Activated CD8-positive, alpha-beta T cell treated with anti-CD3 and anti-CD28 coated beads for 36 hours (primary cell): ENCODE results near the gene CSF1R. TPM values are rescaled to one million over a fixed set of nuclear protein-coding genes. Genes with fewer than 3 reads are reported as not detected.

Experiments used
- ATAC-seq: fragments of 200-7000 bp; cut with Tn5 transposase; one replicate; pipeline ENCODE4 v1.10.0; 2021; ENCODE audit warnings: mild to moderate bottlenecking, moderate library complexity
- CTCF ChIA-PET: fragments of 350-600 bp; sonication (Branson Sonifier 250); formaldehyde crosslinking; loops from one replicate; lab custom pipeline; 2021; ENCODE audit warnings: antibody characterized with exemption; lab: Charles Lee
- POLR2A ChIA-PET: fragments of 350-600 bp; sonication (Branson Sonifier 250); formaldehyde crosslinking; loops from one replicate; lab custom pipeline; 2021; ENCODE audit warnings: antibody characterized with exemption; lab: Charles Lee
- DNase-seq: peaks from one replicate; pipeline ENCODE4 v3.0.0-alpha.2; 2020
- H3K27ac Mint-ChIP-seq: one replicate; pipeline ENCODE4 v1.8.0; 2021; ENCODE audit warnings: mild to moderate bottlenecking, mixed read lengths
- H3K27me3 Mint-ChIP-seq: one replicate; pipeline ENCODE4 v1.8.0; 2021; ENCODE audit warnings: mixed read lengths
- H3K36me3 Mint-ChIP-seq: one replicate; pipeline ENCODE4 v1.8.0; 2021; ENCODE audit warnings: low read depth, mixed read lengths
- H3K4me1 Mint-ChIP-seq: one replicate; pipeline ENCODE4 v1.8.0; 2021; ENCODE audit warnings: low read depth, mixed read lengths
- H3K4me3 Mint-ChIP-seq: one replicate; pipeline ENCODE4 v1.8.0; 2021; ENCODE audit warnings: mild to moderate bottlenecking, moderate library complexity, mixed read lengths
- H3K9me3 Mint-ChIP-seq: one replicate; pipeline ENCODE4 v1.8.0; 2021; ENCODE audit warnings: mixed read lengths
- intact Hi-C: fragments of 100-400 bp; cut with micrococcal nuclease; formaldehyde crosslinking; loops from one replicate; pipeline ENCODE4 v1.10.0; 2022
- total RNA-seq, 2 experiments: library from RNA; stranded (reverse); gene quantifications; one replicate each; pipeline ENCODE4 v1.2.3, GENCODE V29; 2021
- TF ChIP-seq, protein P1 (sequence below): fragments of 200-600 bp; IDR thresholded peaks from one replicate; pipeline ENCODE4 v1.8.0; 2022; ENCODE audit warnings: antibody characterized with exemption, mild to moderate bottlenecking

CSF1R gene
- total RNA-seq, 2 experiments from 2014 or later: not detected

DNA sequence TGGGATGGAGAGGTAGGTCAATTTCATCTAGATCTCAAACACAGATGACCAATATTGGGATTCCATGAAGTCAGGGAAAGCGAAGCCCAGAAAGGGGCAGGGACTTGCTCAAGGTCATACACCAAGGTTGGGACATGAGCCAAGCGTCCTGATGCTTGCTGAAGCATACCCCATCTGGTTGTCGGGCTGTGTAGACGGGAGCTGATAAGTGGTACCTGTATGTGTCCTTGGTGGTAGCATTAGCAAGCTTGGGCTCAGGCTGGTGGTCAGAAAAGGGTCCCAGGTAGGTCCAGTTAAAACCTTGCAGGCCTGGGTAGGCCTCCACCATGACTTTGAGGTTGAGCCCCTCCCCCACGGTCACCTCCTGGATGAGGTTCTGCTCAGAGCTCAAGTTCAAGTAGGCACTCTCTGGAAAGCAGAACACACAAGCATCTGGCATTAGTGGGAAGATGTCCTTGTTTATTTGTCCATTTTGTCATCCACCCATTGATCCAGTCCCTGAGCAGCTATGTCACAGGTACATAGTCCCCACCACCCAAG lies 13.2 kb downstream of the CSF1R start:
- Mint-ChIP-seq H3K4me1 (no peaks in the 10 kb centered on the region), H3K4me3 (no peak overlapping the region), H3K36me3 (no peaks in the 10 kb centered on the region), H3K9me3 (no peaks in the 10 kb centered on the region), H3K27ac (no peak overlapping the region), H3K27me3 (no peaks in the 10 kb centered on the region)
- no peak for ATAC-seq
- ChIA-PET CTCF (no interaction called here), POLR2A (no interaction called here)
- TF ChIP-seq, protein P1, sequence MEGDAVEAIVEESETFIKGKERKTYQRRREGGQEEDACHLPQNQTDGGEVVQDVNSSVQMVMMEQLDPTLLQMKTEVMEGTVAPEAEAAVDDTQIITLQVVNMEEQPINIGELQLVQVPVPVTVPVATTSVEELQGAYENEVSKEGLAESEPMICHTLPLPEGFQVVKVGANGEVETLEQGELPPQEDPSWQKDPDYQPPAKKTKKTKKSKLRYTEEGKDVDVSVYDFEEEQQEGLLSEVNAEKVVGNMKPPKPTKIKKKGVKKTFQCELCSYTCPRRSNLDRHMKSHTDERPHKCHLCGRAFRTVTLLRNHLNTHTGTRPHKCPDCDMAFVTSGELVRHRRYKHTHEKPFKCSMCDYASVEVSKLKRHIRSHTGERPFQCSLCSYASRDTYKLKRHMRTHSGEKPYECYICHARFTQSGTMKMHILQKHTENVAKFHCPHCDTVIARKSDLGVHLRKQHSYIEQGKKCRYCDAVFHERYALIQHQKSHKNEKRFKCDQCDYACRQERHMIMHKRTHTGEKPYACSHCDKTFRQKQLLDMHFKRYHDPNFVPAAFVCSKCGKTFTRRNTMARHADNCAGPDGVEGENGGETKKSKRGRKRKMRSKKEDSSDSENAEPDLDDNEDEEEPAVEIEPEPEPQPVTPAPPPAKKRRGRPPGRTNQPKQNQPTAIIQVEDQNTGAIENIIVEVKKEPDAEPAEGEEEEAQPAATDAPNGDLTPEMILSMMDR: no peak
- intact Hi-C loops: no loop called here
- no peak for DNase-seq

DNA sequence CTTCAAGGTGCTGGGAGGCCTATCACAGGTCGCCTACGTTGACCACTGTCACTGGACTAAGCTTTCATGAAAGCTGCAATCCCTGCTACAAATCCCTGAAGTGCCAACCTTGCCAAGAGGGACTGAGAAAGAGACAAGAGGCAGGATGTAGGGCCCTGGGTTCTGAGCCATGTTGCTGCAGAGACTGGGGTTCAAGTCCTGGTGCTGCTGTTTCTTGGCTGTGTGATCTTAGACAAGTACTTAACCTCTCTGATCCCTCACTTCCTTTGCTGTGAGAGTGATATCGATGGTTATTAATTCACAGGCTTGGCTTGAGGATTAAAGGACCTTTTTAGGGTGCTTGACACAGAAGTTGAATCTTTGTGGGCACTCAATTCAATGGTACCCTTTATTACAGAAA lies 15.5 kb downstream of the CSF1R start:
- H3K4me1 Mint-ChIP-seq: peaks cover 8% of the 10 kb centered on the region
- intact Hi-C loops: no loop called here
- ChIA-PET POLR2A (no interaction called here), CTCF (interaction anchor here (1.5 kb wide), 1 partner anchor 147 kb away, joined by 3 read pairs; no protein-coding TSS in a partner anchor)
- no peak overlapping the region for H3K27ac Mint-ChIP-seq
- no peaks in the 10 kb centered on the region for H3K36me3 Mint-ChIP-seq
- H3K9me3 Mint-ChIP-seq: no peaks in the 10 kb centered on the region
- no peaks in the 10 kb centered on the region for H3K27me3 Mint-ChIP-seq
- H3K4me3 Mint-ChIP-seq: no peak overlapping the region
- no peak for ATAC-seq
- TF ChIP-seq, protein P1: no peak
- DNase-seq: no peak

DNA sequence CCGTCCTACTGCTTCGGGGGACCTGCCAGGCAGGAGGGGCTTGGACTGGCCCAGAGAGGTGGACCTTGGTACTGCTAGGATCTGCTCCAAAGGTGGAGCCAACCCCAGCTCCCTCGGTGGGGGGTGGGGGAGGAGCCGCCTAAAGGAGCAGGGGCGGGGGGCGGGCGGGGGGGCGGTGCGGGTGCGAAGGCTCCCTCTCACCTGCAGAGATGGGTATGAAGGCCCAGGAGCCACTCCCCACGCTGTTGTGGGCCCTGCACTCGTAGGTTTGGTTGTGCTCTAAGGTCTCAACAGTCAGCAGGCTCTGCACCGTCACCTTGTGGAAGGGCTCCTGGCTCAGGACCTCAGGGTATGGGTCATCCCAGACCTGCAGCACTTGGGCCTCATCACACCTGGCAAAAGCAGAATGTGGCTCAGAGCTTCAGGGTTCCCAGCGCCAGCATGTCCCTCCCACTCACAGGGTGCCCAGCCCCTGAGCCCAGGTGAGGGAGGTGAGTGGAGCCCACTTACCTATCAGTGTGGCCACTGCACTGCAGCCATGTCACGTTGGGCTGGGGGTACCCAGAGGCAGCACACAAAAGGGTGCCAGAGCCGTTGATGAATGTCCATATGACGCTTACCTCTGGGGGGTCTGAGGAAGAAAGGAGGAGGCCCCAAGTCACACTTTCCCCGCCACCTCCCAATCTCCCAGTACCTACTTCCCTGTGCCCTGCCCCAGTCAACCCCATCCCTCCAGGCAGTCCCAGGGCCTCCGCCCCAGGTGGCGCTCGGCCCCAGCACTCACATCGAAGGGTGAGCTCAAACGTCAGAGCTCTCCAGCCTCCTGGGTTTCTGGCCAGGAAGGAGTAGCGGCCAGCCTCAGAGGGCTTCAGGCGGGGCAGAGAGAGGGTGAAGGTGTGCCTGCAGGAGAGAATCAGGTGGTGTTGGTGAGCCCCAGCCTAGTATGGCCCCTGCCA lies 16.4 kb downstream of the CSF1R start:
- ATAC-seq: no peak
- Mint-ChIP-seq H3K27ac (no peak overlapping the region), H3K27me3 (no peaks in the 10 kb centered on the region), H3K9me3 (no peaks in the 10 kb centered on the region), H3K4me3 (no peak overlapping the region), H3K4me1 (peaks cover 8% of the 10 kb centered on the region), H3K36me3 (no peaks in the 10 kb centered on the region)
- ChIA-PET CTCF (interaction anchor here (0.6 to 1.5 kb wide), 2 partner anchors 9 to 148 kb away, joined by 3 read pairs; no protein-coding TSS in a partner anchor), POLR2A (interaction anchor here (0.6 to 0.7 kb wide), 2 partner anchors 20 to 154 kb away, joined by 3 read pairs; no protein-coding TSS in a partner anchor)
- no peak for DNase-seq
- intact Hi-C loops: no loop called here
- TF ChIP-seq, protein P1: no peak

DNA sequence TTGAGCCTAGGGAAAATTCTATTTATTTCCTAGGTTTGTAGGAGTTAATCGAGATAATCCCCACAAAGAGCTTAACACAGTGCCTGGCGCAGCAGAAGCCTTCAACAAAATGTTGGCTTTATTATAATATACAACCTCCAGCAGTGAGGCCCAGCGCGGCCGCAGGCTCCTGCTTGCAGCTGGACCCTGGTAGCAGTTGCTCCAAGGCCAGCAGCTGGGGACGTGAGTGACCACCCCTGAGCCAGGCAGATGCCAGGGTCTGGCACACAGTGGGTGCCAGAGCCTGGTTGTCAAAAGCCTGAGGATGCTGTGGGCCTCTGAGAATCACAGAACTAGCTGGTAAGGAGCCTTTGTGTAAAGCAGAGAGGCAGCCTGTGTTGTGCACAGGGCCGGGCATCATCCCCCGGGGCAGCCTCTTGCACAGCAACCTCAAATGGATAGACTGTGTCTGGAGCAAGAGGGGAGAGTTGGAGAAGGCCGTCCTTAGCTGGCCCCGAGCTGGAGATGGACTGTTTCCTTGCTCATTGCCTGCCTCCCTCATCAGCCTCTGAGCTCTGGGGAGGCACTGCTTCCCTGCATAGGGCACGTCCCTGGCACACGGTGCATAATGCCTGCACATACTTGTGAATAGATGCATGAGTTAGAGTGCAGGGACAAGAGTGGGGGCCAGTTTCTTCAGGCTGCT lies 17.3 kb downstream of the CSF1R start:
- no peak for DNase-seq
- Mint-ChIP-seq H3K36me3 (no peaks in the 10 kb centered on the region), H3K9me3 (no peaks in the 10 kb centered on the region), H3K4me3 (no peak overlapping the region), H3K4me1 (peaks cover 8% of the 10 kb centered on the region), H3K27me3 (no peaks in the 10 kb centered on the region), H3K27ac (no peak overlapping the region)
- intact Hi-C loops: no loop called here
- no peak for ATAC-seq
- POLR2A ChIA-PET: interaction anchor here (0.6 to 0.7 kb wide), 2 partner anchors 21 to 155 kb away, joined by 3 read pairs; no protein-coding TSS in a partner anchor
- TF ChIP-seq, protein P1: no peak
- CTCF ChIA-PET: interaction anchor here (1.5 kb wide), 1 partner anchor 149 kb away, joined by 3 read pairs; no protein-coding TSS in a partner anchor
